Panc1 (cell line): Measurements from ENCODE around the gene SBNO2.

ENCODE experiments used
- POLR2AphosphoS5 ChIP-seq: IDR thresholded peaks from 2 replicates; pipeline ENCODE4 v1.6.1; 2012; ENCODE audit warnings: mild to moderate bottlenecking, low read depth, low read length, moderate library complexity
- SIN3A ChIP-seq: IDR thresholded peaks from 2 replicates; pipeline ENCODE4 v1.6.1; 2012; ENCODE audit warnings: low read depth, mild to moderate bottlenecking, low read length, moderate library complexity, borderline replicate concordance; ENCODE audit not compliant: insufficient read depth
- TF ChIP-seq, protein P1 (sequence below): fragments of 450-650 bp; IDR thresholded peaks from 2 replicates; pipeline ENCODE4 v1.5.1; 2017; ENCODE audit warnings: mild to moderate bottlenecking
- TF ChIP-seq, protein P2 (sequence below), 2 experiments: IDR thresholded peaks; 2 replicates each; pipeline ENCODE4 v1.6.1; 2011 to 2012; ENCODE audit warnings: low read depth in 2 of 2, control low read depth in 1 of 2, low read length in 1 of 2, mild to moderate bottlenecking in 1 of 2, moderate library complexity in 1 of 2; ENCODE audit not compliant: insufficient read depth in 1 of 2

DNA sequence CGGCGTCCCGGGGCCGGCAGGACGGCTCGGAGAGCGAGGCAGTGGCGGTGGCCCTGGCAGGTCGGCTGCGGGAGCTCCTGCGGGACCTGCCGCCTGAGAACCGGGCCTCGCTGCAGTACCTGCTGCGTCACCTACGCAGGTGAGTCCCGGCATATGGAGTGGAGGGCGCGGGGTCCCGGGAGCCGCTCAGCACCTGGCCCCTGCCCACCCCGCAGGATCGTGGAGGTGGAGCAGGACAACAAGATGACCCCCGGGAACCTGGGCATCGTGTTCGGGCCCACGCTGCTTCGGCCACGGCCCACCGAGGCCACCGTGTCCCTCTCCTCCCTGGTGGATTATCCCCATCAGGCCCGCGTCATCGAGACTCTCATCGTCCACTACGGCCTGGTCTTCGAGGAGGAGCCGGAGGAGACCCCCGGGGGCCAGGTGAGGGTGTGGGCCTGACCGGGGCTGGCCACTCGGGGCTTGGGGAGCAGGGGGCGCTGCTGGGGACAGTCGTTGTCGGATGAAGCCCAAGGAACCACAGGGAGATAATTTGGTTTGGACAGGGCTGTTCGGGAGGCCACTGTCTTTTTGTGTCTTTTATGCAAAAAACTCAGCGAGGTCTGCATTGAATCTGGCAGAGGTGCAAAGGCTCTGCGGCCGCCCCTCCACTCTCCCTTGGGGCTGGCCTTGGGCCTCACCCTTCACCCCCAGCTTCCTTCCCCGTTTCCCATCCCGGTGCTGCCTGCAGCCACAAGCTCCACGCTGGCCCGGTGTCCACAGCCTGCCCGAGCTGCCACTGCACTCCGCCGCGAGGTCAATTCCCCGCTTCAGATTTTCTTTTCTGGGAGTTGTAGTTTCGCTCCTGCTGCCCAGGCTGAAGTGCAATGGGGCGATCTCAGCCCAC is 90.9 kb downstream of the SBNO2 start:
- TF ChIP-seq, protein P1, sequence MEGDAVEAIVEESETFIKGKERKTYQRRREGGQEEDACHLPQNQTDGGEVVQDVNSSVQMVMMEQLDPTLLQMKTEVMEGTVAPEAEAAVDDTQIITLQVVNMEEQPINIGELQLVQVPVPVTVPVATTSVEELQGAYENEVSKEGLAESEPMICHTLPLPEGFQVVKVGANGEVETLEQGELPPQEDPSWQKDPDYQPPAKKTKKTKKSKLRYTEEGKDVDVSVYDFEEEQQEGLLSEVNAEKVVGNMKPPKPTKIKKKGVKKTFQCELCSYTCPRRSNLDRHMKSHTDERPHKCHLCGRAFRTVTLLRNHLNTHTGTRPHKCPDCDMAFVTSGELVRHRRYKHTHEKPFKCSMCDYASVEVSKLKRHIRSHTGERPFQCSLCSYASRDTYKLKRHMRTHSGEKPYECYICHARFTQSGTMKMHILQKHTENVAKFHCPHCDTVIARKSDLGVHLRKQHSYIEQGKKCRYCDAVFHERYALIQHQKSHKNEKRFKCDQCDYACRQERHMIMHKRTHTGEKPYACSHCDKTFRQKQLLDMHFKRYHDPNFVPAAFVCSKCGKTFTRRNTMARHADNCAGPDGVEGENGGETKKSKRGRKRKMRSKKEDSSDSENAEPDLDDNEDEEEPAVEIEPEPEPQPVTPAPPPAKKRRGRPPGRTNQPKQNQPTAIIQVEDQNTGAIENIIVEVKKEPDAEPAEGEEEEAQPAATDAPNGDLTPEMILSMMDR: no peak
- TF ChIP-seq, protein P2, sequence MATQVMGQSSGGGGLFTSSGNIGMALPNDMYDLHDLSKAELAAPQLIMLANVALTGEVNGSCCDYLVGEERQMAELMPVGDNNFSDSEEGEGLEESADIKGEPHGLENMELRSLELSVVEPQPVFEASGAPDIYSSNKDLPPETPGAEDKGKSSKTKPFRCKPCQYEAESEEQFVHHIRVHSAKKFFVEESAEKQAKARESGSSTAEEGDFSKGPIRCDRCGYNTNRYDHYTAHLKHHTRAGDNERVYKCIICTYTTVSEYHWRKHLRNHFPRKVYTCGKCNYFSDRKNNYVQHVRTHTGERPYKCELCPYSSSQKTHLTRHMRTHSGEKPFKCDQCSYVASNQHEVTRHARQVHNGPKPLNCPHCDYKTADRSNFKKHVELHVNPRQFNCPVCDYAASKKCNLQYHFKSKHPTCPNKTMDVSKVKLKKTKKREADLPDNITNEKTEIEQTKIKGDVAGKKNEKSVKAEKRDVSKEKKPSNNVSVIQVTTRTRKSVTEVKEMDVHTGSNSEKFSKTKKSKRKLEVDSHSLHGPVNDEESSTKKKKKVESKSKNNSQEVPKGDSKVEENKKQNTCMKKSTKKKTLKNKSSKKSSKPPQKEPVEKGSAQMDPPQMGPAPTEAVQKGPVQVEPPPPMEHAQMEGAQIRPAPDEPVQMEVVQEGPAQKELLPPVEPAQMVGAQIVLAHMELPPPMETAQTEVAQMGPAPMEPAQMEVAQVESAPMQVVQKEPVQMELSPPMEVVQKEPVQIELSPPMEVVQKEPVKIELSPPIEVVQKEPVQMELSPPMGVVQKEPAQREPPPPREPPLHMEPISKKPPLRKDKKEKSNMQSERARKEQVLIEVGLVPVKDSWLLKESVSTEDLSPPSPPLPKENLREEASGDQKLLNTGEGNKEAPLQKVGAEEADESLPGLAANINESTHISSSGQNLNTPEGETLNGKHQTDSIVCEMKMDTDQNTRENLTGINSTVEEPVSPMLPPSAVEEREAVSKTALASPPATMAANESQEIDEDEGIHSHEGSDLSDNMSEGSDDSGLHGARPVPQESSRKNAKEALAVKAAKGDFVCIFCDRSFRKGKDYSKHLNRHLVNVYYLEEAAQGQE (IDR thresholded peaks at IDR 0.05; ENCODE audit: insufficient read depth in 1 of 2, low read depth in 2 of 2, low read length in 1 of 2): no peak
- TF ChIP-seq POLR2AphosphoS5 (no peak), SIN3A (no peak)
